ENCODE measurements around the gene PARD6G. TPM values are rescaled to one million over a fixed set of nuclear protein-coding genes. Genes with fewer than 3 reads are reported as not detected.

The PARD6G gene
- total and polyA plus RNA-seq, 2 of the 13 experiments (the other 11 are each of a cell fraction or from before 2014, with no cell fraction given): 3.6 to 7.4 TPM

- TF ChIP-seq, protein P1, sequence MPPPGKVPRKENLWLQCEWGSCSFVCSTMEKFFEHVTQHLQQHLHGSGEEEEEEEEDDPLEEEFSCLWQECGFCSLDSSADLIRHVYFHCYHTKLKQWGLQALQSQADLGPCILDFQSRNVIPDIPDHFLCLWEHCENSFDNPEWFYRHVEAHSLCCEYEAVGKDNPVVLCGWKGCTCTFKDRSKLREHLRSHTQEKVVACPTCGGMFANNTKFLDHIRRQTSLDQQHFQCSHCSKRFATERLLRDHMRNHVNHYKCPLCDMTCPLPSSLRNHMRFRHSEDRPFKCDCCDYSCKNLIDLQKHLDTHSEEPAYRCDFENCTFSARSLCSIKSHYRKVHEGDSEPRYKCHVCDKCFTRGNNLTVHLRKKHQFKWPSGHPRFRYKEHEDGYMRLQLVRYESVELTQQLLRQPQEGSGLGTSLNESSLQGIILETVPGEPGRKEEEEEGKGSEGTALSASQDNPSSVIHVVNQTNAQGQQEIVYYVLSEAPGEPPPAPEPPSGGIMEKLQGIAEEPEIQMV (CRISPR knock-in tag; IDR thresholded peaks at IDR 0.05; ENCODE audit: low read depth): peak; percentile 45; the same call in 1 of the 2 replicates
- peak; percentile 76 for TF ChIP-seq KDM2A (CRISPR knock-in tag; IDR thresholded peaks at IDR 0.05; ENCODE audit: borderline replicate concordance, low read depth)
- TF ChIP-seq CTCF (CRISPR knock-in tag; IDR thresholded peaks at IDR 0.05): peak; percentile 93
- TF ChIP-seq ATF3 (CRISPR knock-in tag; IDR thresholded peaks at IDR 0.05): peak; percentile 46; the same call in 1 of the 2 replicates
- TF ChIP-seq SALL1 (CRISPR knock-in tag; IDR thresholded peaks at IDR 0.05): peak; percentile 36; the same call in 1 of the 2 replicates
- TF ChIP-seq HMGXB3 (CRISPR knock-in tag; IDR thresholded peaks at IDR 0.05; ENCODE audit: borderline replicate concordance): 0 out of 2 replicates have a peak, but pooled peaks have one; percentile 25
- 0 out of 2 replicates have a peak, but pooled peaks have one; percentile 32 for TF ChIP-seq ZNF580 (CRISPR knock-in tag; IDR thresholded peaks at IDR 0.05; ENCODE audit: borderline replicate concordance, low read depth)
Measured at GRCh38 chr18:80257579-80258543, 10.5 kb upstream of the PARD6G start (continued).

Measured in HepG2 (cell line).